Left lung (tissue), 10 donors: ENCODE results near the gene POU1F1. TPM values are rescaled to one million over a fixed set of nuclear protein-coding genes. Genes with fewer than 3 reads are reported as not detected.
A peak's percentile ranks its signal among the peaks of the same experiment; 100 is the strongest.
"Not testable (repeated sequence)": the region's sequence is repeated elsewhere in the genome, so short reads cannot be mapped to it uniquely, and the experiment has no call there.

Experiments
- ATAC-seq: fragments of 200-7000 bp; cut with Tn5 transposase; one replicate; pipeline ENCODE4 v1.9.1; 2020; ENCODE audit warnings: moderate library complexity
- DNase-seq, 4 donors: peaks; one replicate each; pipeline ENCODE4 v3.0.0-alpha.2; 2013 to 2020
- H3K27ac ChIP-seq, 2 donors: fragments of 200-600 bp; sonication (generic) in 1 of 2; one replicate each; pipeline versions ENCODE4 v1.5.0 to v1.8.0; 2020 to 2021
- H3K27me3 ChIP-seq, 2 donors: fragments of 200-600 bp; sonication (generic) in 1 of 2; one replicate each; pipeline versions ENCODE4 v1.5.0 to v1.8.0; 2020 to 2021
- H3K36me3 ChIP-seq, 2 donors: fragments of 200-600 bp; sonication (generic) in 1 of 2; one replicate each; pipeline versions ENCODE4 v1.5.0 to v1.8.0; 2020 to 2021
- H3K4me1 ChIP-seq, 2 donors: fragments of 200-600 bp; one replicate each; pipeline ENCODE4 v1.8.0; 2021
- H3K4me3 ChIP-seq, 2 donors: fragments of 200-600 bp; sonication (generic) in 1 of 2; one replicate each; pipeline versions ENCODE4 v1.5.0 to v1.8.0; 2020 to 2021; ENCODE audit warnings: mild to moderate bottlenecking in 1 of 2
- H3K9me3 ChIP-seq, 2 donors: fragments of 200-600 bp; sonication (generic) in 1 of 2; one replicate each; pipeline versions ENCODE4 v1.5.0 to v1.8.0; 2020 to 2021
- intact Hi-C, 2 donors: fragments of 100-400 bp; cut with DNase I; formaldehyde crosslinking; loops; one replicate each; pipeline versions ENCODE4 v1.11.2 to v1.14.2; 2022
- polyA plus RNA-seq, 6 donors: library from polyadenylated mRNA; unstranded; fragments of 120-200 nt; gene quantifications; one replicate each; pipeline ENCODE4 v1.2.1, GENCODE V29; 2013; ENCODE audit not compliant: insufficient read length in 6 of 6
- total RNA-seq, 2 donors: library from RNA; stranded (reverse); fragmentation: NEBNext Ultra II Directional; extraction: Animal tissue kit (Norgen Biotek cat#: 25700); gene quantifications; one replicate each; pipeline ENCODE4 v1.2.1, GENCODE V29; 2021
- TF ChIP-seq, protein P1 (sequence below), 2 donors: fragments of 200-600 bp; sonication (generic) in 1 of 2; IDR thresholded peaks; one replicate each; pipeline versions ENCODE4 v1.5.0 to v1.8.0; 2021; ENCODE audit warnings: antibody characterized with exemption in 2 of 2
- donor health status: DM: no; HTN: yes; CAD: no.
- donor health status: DM: no; HTN: no; CAD: no.

Gene POU1F1
- total and polyA plus RNA-seq, 8 donors = 0.17 TPM; not detected in 7

DNA sequence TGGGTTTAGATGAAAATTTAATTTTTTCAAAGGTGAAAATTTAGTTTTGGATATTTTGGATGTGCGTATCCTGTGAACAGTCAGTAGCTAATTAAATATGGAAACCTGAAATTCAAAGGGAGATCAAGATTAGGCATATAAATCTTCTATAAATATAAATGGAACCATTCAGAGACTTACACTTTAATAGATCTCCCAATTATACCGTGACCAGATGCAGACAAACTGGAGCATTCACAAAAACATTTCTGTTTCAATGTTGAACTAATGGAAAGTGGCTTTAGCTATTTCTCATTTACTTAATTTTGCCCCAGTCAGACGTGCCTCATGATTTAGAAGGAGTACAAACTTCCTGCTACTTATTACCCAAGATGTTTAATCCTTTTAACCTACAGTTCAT, 29.1 kb upstream of the POU1F1 start:
- Histone ChIP-seq H3K27me3 (no peaks in the 10 kb centered on the region), H3K9me3 (peaks cover 0 to 1% of the 10 kb centered on the region in 2 donors), H3K27ac (no peak overlapping the region), H3K36me3 (no peaks in the 10 kb centered on the region), H3K4me1 (no peaks in the 10 kb centered on the region), H3K4me3 (no peak overlapping the region)
- DNase-seq (no peak), ATAC-seq (no peak)
- intact Hi-C loops = no loop called here
- TF ChIP-seq, protein P1, sequence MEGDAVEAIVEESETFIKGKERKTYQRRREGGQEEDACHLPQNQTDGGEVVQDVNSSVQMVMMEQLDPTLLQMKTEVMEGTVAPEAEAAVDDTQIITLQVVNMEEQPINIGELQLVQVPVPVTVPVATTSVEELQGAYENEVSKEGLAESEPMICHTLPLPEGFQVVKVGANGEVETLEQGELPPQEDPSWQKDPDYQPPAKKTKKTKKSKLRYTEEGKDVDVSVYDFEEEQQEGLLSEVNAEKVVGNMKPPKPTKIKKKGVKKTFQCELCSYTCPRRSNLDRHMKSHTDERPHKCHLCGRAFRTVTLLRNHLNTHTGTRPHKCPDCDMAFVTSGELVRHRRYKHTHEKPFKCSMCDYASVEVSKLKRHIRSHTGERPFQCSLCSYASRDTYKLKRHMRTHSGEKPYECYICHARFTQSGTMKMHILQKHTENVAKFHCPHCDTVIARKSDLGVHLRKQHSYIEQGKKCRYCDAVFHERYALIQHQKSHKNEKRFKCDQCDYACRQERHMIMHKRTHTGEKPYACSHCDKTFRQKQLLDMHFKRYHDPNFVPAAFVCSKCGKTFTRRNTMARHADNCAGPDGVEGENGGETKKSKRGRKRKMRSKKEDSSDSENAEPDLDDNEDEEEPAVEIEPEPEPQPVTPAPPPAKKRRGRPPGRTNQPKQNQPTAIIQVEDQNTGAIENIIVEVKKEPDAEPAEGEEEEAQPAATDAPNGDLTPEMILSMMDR (IDR thresholded peaks at IDR 0.05) = no peak

DNA sequence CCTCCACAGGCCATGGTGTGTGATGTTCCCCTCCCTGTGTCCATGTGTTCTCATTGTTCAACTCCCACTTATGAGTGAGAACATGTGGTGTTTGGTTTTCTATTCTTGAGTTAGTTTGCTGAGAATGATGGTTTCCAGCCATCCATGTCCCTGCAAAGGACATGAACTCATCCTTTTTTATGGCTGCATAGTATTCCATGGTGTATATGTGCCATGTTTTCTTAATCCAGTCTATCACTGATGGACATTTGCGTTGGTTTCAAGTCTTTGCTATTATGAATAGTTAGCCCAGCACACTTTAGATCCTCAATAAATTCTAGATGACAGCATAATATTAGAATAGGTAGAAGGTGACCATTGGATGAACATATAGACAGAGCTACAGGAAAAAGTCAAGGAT, 28.6 kb upstream of the POU1F1 start:
- intact Hi-C loops, H3K27ac ChIP-seq, H3K36me3 ChIP-seq, H3K4me1 ChIP-seq, H3K9me3 ChIP-seq, DNase-seq, H3K27me3 ChIP-seq, H3K4me3 ChIP-seq, ATAC-seq: not testable (repeated sequence)

DNA sequence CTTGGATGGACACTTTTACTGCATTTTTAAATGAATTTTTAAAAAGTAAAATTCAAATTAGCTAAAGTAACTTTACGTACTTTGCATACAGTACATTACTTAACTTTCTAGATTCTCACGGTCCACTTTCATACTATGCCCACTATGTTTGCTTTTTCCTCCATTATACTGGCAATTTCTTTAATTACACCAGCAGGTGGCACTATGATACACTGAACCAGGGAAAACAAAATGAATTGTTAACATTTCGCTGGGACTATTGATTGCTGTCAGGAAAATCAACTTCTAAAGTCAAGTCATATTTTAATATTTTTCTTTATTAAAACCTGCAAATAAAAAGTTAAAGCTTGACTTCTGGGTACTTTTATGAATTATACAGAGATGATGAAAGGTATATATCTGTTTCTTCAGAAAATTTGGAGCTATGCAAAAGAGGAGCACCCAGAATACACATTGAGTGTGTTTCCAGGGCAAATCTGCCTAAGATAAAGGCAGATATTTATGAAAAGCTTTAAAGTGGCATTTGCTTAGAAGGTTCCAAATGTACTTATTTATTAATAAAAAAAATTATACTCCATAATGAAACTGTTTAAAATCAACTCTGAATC, 21.8 kb upstream of the POU1F1 start:
- H3K27ac ChIP-seq = no peak overlapping the region
- no peak overlapping the region for H3K4me3 ChIP-seq
- H3K4me1 ChIP-seq = no peaks in the 10 kb centered on the region
- ATAC-seq = peak; percentile 83
- H3K36me3 ChIP-seq = no peaks in the 10 kb centered on the region
- DNase-seq = peak in 2 of 4 donors; percentile 13 to 30
- H3K9me3 ChIP-seq = no peaks in the 10 kb centered on the region
- no peaks in the 10 kb centered on the region for H3K27me3 ChIP-seq
- TF ChIP-seq, protein P1 (IDR thresholded peaks at IDR 0.05) = peak; percentile 42 to 43
- intact Hi-C loops = no loop called here

DNA sequence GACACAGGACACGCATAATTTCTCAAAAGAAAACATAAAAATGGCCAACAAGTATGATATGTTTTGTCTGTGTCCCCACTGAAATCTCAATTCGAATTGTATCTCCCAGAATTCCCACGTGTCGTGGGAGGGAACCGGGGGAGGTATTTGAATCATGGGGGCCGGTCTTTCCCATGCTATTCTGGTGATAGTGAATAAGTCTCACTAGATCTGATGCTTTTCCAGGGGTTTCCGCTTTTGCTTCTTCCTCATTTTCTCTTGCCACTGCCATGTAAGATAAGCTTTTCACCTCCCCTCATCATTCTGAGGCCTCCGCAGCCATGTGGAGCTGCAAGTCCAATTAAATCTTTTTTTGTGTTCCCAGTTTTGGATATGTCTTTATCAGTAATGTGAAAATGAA, 12.1 kb upstream of the POU1F1 start:
- ATAC-seq (no peak), DNase-seq (no peak)
- H3K9me3 ChIP-seq = no peaks in the 10 kb centered on the region
- H3K4me1 ChIP-seq = no peaks in the 10 kb centered on the region
- H3K27ac ChIP-seq = no peak overlapping the region
- intact Hi-C loops = no loop called here
- H3K27me3 ChIP-seq = no peaks in the 10 kb centered on the region
- no peak overlapping the region for H3K4me3 ChIP-seq
- TF ChIP-seq, protein P1 (IDR thresholded peaks at IDR 0.05) = no peak
- H3K36me3 ChIP-seq = no peaks in the 10 kb centered on the region

DNA sequence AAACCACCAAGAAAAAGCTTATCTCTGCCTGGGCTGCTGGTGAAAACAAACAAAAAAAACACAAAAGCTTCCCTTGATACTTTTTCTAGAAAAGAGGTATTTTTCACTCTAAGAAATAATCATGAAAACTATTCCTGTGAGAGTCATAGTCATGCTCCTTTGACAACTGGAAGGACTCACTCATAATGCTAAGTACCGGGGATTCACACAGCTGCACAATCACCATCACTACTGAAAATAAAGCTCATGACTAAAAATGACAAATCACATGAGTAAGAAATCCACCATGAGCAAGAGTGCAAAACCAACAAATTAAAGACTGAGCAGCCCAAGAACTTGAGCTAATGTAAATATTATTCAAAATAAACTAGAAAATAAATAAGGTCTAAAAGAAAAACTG, 10.6 kb upstream of the POU1F1 start:
- intact Hi-C loops = no loop called here
- ATAC-seq (no peak), DNase-seq (no peak)
- Histone ChIP-seq H3K9me3 (no peaks in the 10 kb centered on the region), H3K27ac (no peak overlapping the region), H3K4me1 (no peaks in the 10 kb centered on the region), H3K4me3 (no peak overlapping the region), H3K36me3 (no peaks in the 10 kb centered on the region), H3K27me3 (no peaks in the 10 kb centered on the region)
- TF ChIP-seq, protein P1 (IDR thresholded peaks at IDR 0.05) = no peak
